Esophagus muscularis mucosa (tissue), 4 donors: Measurements from ENCODE around the gene PEX16. TPM values are rescaled to one million over a fixed set of nuclear protein-coding genes. Genes with fewer than 3 reads are reported as not detected.

Source experiments
- DNase-seq: peaks from one replicate; pipeline ENCODE4 v3.0.0-alpha.2; 2017; ENCODE audit errors: extremely low spot score
- H3K27ac ChIP-seq, 4 donors: fragments of 200-600 bp; sonication (generic); replicated peaks in 1 of 4; 1 replicate in 3 of 4; 2 replicates in 1 of 4; pipeline ENCODE4 v1.5.1; 2016 to 2019; ENCODE audit warnings: mild to moderate bottlenecking in 1 of 4
- H3K27me3 ChIP-seq, 4 donors: fragments of 200-600 bp; sonication (generic); one replicate each; pipeline versions ENCODE4 v1.5.1 to v1.6.0; 2016 to 2019
- H3K36me3 ChIP-seq, 4 donors: fragments of 200-600 bp; sonication (generic); one replicate each; pipeline ENCODE4 v1.5.1; 2016 to 2019
- H3K4me1 ChIP-seq, 4 donors: fragments of 200-600 bp; sonication (generic); one replicate each; pipeline ENCODE4 v1.5.1; 2016 to 2019
- H3K4me3 ChIP-seq, 4 donors: fragments of 200-600 bp; sonication (generic); 1 replicate in 2 of 4; 2 replicates in 2 of 4; pipeline ENCODE4 v1.5.1; 2016 to 2019; ENCODE audit warnings: mild to moderate bottlenecking in 4 of 4, moderate library complexity in 1 of 4
- H3K9me3 ChIP-seq, 4 donors: fragments of 200-600 bp; sonication (generic); 1 replicate in 3 of 4; 2 replicates in 1 of 4; pipeline ENCODE4 v1.5.1; 2016 to 2019
- CTCF ChIP-seq, 3 experiments: fragments of 200-600 bp in 2 of 3; fragments of 450-650 bp in 1 of 3; sonication (generic) in 2 of 3; IDR thresholded peaks; one replicate each; pipeline ENCODE4 v1.5.1; 2017 to 2019; ENCODE audit warnings: antibody characterized with exemption in 3 of 3, mild to moderate bottlenecking in 2 of 3, moderate library complexity in 1 of 3
- EP300 ChIP-seq: sonication (generic); formaldehyde crosslinking; IDR thresholded peaks from one replicate; pipeline ENCODE4 v1.6.1; 2017; ENCODE audit warnings: antibody characterized with exemption
- POLR2A ChIP-seq: fragments of 450-650 bp; IDR thresholded peaks from one replicate; pipeline ENCODE4 v1.6.1; 2017; ENCODE audit warnings: antibody characterized with exemption, moderate library complexity, mild to moderate bottlenecking, low read depth
- POLR2AphosphoS5 ChIP-seq, 2 donors: sonication (generic); formaldehyde crosslinking; IDR thresholded peaks; one replicate each; pipeline ENCODE4 v1.6.1; 2017; ENCODE audit warnings: antibody characterized with exemption in 2 of 2
- WGBS: methylation state at CpG from one replicate; pipeline ENCODE4 v1.1.5; 2018; 5-methylcytosine and 5-hydroxymethylcytosine counted together
- intact Hi-C: fragments of 100-400 bp; cut with DNase I; formaldehyde crosslinking; loops from one replicate; pipeline ENCODE4 v1.15.1; 2023
- total RNA-seq, 4 donors: library from RNA; depleted of rRNA; stranded (reverse); fragments of >200 nt; gene quantifications; one replicate each; pipeline versions ENCODE4 v1.1.0 to v1.2.1, GENCODE V29; 2016

PEX16 gene
- total RNA-seq, 4 donors from 2014 or later, result 15.4 to 32.2 (median 23.2) TPM

DNA sequence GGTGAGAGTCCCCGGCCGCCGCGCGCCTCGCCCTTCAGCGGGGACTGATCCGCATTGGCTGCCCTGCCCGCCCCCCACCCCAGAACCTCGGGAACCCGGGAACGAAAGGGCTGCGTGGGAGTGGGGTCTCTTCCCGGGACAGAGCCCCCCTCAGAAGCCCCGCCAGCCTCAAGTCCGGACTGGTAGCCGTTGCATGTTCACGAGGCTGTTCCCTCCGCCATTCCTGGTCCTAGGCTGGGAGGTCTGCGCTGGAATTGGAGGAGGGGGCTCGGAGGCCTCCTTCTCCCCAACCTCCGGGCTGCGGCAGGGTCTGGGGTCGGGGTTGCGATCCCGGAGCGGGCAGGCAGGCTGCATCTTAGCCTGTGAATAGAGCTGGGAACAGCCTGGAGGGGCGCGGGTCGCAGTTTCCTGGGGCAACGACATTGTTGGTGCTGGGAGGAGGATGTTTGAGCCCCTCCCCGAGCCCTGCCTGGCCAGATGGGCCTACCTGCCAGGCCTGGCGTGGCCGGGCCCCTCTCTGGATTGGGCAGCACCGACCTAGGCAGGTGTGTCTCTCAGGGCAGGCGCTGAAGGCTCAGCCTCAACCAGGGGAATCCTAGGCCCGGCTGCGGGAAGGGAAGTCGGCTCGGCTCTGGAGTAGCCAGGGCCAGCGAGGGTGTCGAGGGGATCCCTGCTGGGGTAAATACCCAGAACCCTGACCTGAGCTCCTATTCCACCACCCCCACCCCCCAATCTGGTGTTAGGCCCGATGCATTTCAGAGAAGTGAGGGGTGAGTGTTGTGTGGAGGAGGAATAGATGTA, 31.6 kb downstream of the PEX16 start:
- peaks cover 9 to 25% (median 21%) of the 10 kb centered on the region in 4 donors for H3K36me3 ChIP-seq
- TF ChIP-seq POLR2AphosphoS5 (IDR thresholded peaks at IDR 0.05) (peak in 1 of 2 donors; percentile 8), CTCF (IDR thresholded peaks at IDR 0.05) (no peak)
- intact Hi-C loops, result no loop called here
- H3K27me3 ChIP-seq, result no peaks in the 10 kb centered on the region
- WGBS, result 42% methylated on average over 15 of the region's 43 CpGs
- DNase-seq, result no peak
- no peaks in the 10 kb centered on the region for H3K9me3 ChIP-seq
- peak overlapping the region; percentile 54 to 74 (median 58) for H3K4me3 ChIP-seq
- H3K27ac ChIP-seq, result no peak overlapping the region
- H3K4me1 ChIP-seq, result peaks cover 3 to 15% (median 13%) of the 10 kb centered on the region in 4 donors

- H3K4me1 ChIP-seq, result peaks cover 3 to 17% (median 14%) of the 10 kb centered on the region in 4 donors
- 9% methylated on average over 9 of the region's 73 CpGs for WGBS
- intact Hi-C loops, result no loop called here
- no peak for DNase-seq
- no peak within 1 kb of the TSS for H3K27ac ChIP-seq
- H3K4me3 ChIP-seq, result peak within 1 kb of the TSS; percentile 54 to 74 (median 58)
- H3K36me3 ChIP-seq, result peaks cover 16 to 32% (median 29%) of the 10 kb centered on the region in 4 donors
- no peaks in the 10 kb centered on the region for H3K9me3 ChIP-seq
- H3K27me3 ChIP-seq, result no peaks in the 10 kb centered on the region
- TF ChIP-seq CTCF (IDR thresholded peaks at IDR 0.05) (no peak), EP300 (no peak), POLR2A (no peak), POLR2AphosphoS5 (IDR thresholded peaks at IDR 0.05) (no peak)
These were observed 32.3 kb downstream of the PEX16 start, which contains the start of gene MAPK8IP1 for GRCh38 chr11:45885274-45885920. TSS of gene MAPK8IP1 (plus strand) at chr11:45885651. CDS start at chr11:45885821, 170 bp downstream.

- intact Hi-C loops, result no loop called here
- WGBS, result 86% methylated on average over 10 of the region's 10 CpGs
- peak overlapping the region; percentile 54 to 74 (median 58) for H3K4me3 ChIP-seq
These were observed 33.0 kb downstream of the PEX16 start for GRCh38 chr11:45884596-45885185.

GRCh38 chr11:45881708-45882368, 35.8 kb downstream of the PEX16 start:
- DNase-seq, result no peak
- Histone ChIP-seq H3K9me3 (no peaks in the 10 kb centered on the region), H3K27me3 (no peaks in the 10 kb centered on the region), H3K4me1 (peaks cover 3 to 25% (median 18%) of the 10 kb centered on the region in 4 donors), H3K27ac (no peak overlapping the region), H3K4me3 (no peak overlapping the region), H3K36me3 (peaks cover 44 to 65% (median 56%) of the 10 kb centered on the region in 4 donors)
- TF ChIP-seq CTCF (IDR thresholded peaks at IDR 0.05) (no peak), EP300 (no peak), POLR2AphosphoS5 (IDR thresholded peaks at IDR 0.05) (no peak), POLR2A (no peak)
- WGBS, result 69% methylated on average over 6 of the region's 6 CpGs
- intact Hi-C loops, result no loop called here

More at GRCh38 chr11:45884596-45885185, 33.0 kb downstream of the PEX16 start:
- TF ChIP-seq POLR2AphosphoS5 (IDR thresholded peaks at IDR 0.05), result peak in 1 of 2 donors; percentile 6
- TF ChIP-seq EP300, result no peak
- H3K27ac ChIP-seq, result no peak overlapping the region
- H3K9me3 ChIP-seq, result no peaks in the 10 kb centered on the region
- H3K36me3 ChIP-seq, result peaks cover 17 to 39% (median 35%) of the 10 kb centered on the region in 4 donors
- no peaks in the 10 kb centered on the region for H3K27me3 ChIP-seq
- peaks cover 3 to 23% (median 17%) of the 10 kb centered on the region in 4 donors for H3K4me1 ChIP-seq
- no peak for DNase-seq
